Natural killer cell (primary cell): ENCODE results near the gene CEP250. TPM values are rescaled to one million over a fixed set of nuclear protein-coding genes. Genes with fewer than 3 reads are reported as not detected.
A peak's percentile ranks its signal among the peaks of the same experiment; 100 is the strongest.

Experiments
- ATAC-seq, 3 donors: fragments of 150-1000 bp in 2 of 3; fragments of 200-7000 bp in 1 of 3; cut with Tn5 transposase; 1 replicate in 1 of 3; 2 replicates in 2 of 3; pipeline ENCODE4 v1.10.0; 2021; ENCODE audit warnings: mild to moderate bottlenecking in 2 of 3, moderate library complexity in 2 of 3
- DNase-seq, 2 donors: peaks; one replicate each; pipeline versions ENCODE4 v3.0.0 to v3.0.0-alpha.2; 2013 to 2021; ENCODE audit warnings: mixed read lengths in 1 of 2
- H3K27ac ChIP-seq: one replicate; pipeline ENCODE4 v1.5.1; 2013; ENCODE audit warnings: mild to moderate bottlenecking, low read length
- H3K27me3 ChIP-seq: one replicate; pipeline ENCODE4 v1.6.1; 2013; ENCODE audit warnings: low read length; ENCODE audit not compliant: control insufficient read depth, insufficient read depth
- H3K36me3 ChIP-seq: one replicate; pipeline ENCODE4 v1.6.1; 2013; ENCODE audit warnings: low read length; ENCODE audit not compliant: control insufficient read depth, insufficient read depth
- H3K4me1 ChIP-seq: one replicate; pipeline ENCODE4 v1.6.1; 2013; ENCODE audit warnings: low read length; ENCODE audit not compliant: control insufficient read depth, insufficient read depth
- H3K4me3 ChIP-seq: one replicate; pipeline ENCODE4 v1.5.1; 2013; ENCODE audit warnings: low read length
- H3K9me3 ChIP-seq: one replicate; pipeline ENCODE4 v1.6.1; 2013; ENCODE audit warnings: low read length; ENCODE audit not compliant: control insufficient read depth, insufficient read depth
- H3K27ac Mint-ChIP-seq, 2 donors: one replicate each; pipeline ENCODE4 v1.8.0; 2022; ENCODE audit warnings: mild to moderate bottlenecking in 2 of 2, mixed read lengths in 2 of 2, moderate library complexity in 1 of 2
- H3K27me3 Mint-ChIP-seq, 2 donors: one replicate each; pipeline ENCODE4 v1.8.0; 2022; ENCODE audit warnings: low read depth in 2 of 2, mixed read lengths in 2 of 2
- H3K36me3 Mint-ChIP-seq: one replicate; pipeline ENCODE4 v1.8.0; 2022; ENCODE audit warnings: mixed read lengths
- H3K4me1 Mint-ChIP-seq, 2 donors: one replicate each; pipeline ENCODE4 v1.8.0; 2022; ENCODE audit warnings: mixed read lengths in 2 of 2
- H3K4me3 Mint-ChIP-seq: one replicate; pipeline ENCODE4 v1.8.0; 2022; ENCODE audit warnings: mild to moderate bottlenecking, moderate library complexity, mixed read lengths
- H3K9me3 Mint-ChIP-seq, 2 donors: one replicate each; pipeline ENCODE4 v1.8.0; 2022; ENCODE audit warnings: mixed read lengths in 2 of 2
- WGBS: methylation state at CpG from one replicate; pipeline ENCODE4 v1.1.7; 2013; ENCODE audit warnings: missing lambda C conversion rate; ENCODE audit not compliant: insufficient coverage; 5-methylcytosine and 5-hydroxymethylcytosine counted together
- intact Hi-C: fragments of 100-400 bp; cut with micrococcal nuclease; formaldehyde crosslinking; loops from one replicate; pipeline ENCODE4 v1.14.2; 2022
- total RNA-seq, 4 donors: library from RNA; stranded (reverse); fragments of 120-200 nt in 1 of 4; gene quantifications; one replicate each; pipeline versions ENCODE4 v1.2.3 to v1.2.4, GENCODE V29; 2013 to 2022
- TF ChIP-seq, protein P1 (sequence below): fragments of 200-600 bp; IDR thresholded peaks from one replicate; pipeline ENCODE4 v1.8.0; 2022; ENCODE audit warnings: antibody characterized with exemption

Gene CEP250
- total RNA-seq, 3 donors from 2014 or later (not counting 1 experiment from before 2014, with no cell fraction given), result 61.5 to 91.8 (median 80.8) TPM

DNA sequence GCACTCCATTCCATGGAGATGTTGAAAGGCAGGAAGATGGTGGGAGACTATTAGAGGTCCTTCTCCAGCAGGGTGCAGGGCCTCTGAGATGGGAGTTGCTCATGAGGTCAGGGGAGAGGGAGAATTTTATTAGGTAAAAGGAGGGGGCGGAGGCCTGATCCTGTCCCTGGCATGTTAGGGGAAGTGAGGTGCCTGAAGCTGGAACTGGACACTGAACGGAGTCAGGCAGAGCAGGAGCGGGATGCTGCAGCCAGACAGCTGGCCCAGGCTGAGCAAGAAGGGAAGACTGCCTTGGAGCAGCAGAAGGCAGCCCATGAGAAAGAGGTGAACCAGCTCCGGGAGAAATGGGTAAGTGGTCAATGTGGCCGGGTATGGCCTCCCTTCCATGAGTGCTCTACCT, 24.4 kb downstream of the CEP250 start:
- H3K36me3 ChIP-seq, result peaks cover 42% of the 10 kb centered on the region
- WGBS, result 97% methylated on average over 5 of the region's 5 CpGs
- Mint-ChIP-seq H3K27ac (peak overlapping the region; percentile 11 to 84), H3K36me3 (peaks cover 7% of the 10 kb centered on the region), H3K4me1 (peaks cover 13 to 31% of the 10 kb centered on the region in 2 donors), H3K4me3 (no peak overlapping the region), H3K9me3 (peaks cover 0 to 3% of the 10 kb centered on the region in 2 donors), H3K27me3 (no peaks in the 10 kb centered on the region)
- no peak overlapping the region for H3K4me3 ChIP-seq
- no peaks in the 10 kb centered on the region for H3K9me3 ChIP-seq
- DNase-seq (no peak), ATAC-seq (no peak)
- no peak overlapping the region for H3K27ac ChIP-seq
- H3K4me1 ChIP-seq, result peaks cover 5% of the 10 kb centered on the region
- intact Hi-C loops, result no loop called here
- H3K27me3 ChIP-seq, result no peaks in the 10 kb centered on the region
- TF ChIP-seq, protein P1, sequence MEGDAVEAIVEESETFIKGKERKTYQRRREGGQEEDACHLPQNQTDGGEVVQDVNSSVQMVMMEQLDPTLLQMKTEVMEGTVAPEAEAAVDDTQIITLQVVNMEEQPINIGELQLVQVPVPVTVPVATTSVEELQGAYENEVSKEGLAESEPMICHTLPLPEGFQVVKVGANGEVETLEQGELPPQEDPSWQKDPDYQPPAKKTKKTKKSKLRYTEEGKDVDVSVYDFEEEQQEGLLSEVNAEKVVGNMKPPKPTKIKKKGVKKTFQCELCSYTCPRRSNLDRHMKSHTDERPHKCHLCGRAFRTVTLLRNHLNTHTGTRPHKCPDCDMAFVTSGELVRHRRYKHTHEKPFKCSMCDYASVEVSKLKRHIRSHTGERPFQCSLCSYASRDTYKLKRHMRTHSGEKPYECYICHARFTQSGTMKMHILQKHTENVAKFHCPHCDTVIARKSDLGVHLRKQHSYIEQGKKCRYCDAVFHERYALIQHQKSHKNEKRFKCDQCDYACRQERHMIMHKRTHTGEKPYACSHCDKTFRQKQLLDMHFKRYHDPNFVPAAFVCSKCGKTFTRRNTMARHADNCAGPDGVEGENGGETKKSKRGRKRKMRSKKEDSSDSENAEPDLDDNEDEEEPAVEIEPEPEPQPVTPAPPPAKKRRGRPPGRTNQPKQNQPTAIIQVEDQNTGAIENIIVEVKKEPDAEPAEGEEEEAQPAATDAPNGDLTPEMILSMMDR, result no peak

DNA sequence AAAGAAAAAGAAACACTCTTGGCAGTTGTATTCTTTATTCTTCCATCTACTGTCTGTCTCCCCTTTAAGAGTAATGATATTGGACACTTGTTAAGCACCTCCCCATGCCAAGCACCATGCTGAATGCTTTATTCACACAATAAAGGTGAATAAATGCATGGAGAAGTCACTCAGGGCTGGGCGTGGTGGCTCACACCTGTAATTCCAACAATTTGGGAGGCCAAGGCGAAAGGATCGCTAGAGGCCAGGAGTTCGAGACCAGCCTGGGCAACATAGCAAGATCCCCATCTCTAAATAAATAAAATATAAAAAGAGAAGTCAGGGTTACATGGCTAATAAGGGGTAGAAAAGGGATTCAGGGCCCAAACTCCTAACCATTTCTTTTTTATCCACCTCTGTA, 32.1 kb downstream of the CEP250 start:
- Histone ChIP-seq H3K4me1 (peaks cover 50% of the 10 kb centered on the region), H3K27ac (no peak overlapping the region), H3K36me3 (no peaks in the 10 kb centered on the region), H3K27me3 (no peaks in the 10 kb centered on the region), H3K4me3 (no peak overlapping the region), H3K9me3 (no peaks in the 10 kb centered on the region)
- TF ChIP-seq, protein P1, result no peak
- Mint-ChIP-seq H3K9me3 (peaks cover 0 to 3% of the 10 kb centered on the region in 2 donors), H3K36me3 (no peaks in the 10 kb centered on the region), H3K27me3 (no peaks in the 10 kb centered on the region), H3K4me3 (peak overlapping the region; percentile 62), H3K27ac (peak overlapping the region; percentile 97 to 99), H3K4me1 (peaks cover 55 to 67% of the 10 kb centered on the region in 2 donors)
- intact Hi-C loops, result no loop called here
- no peak for DNase-seq
- no peak for ATAC-seq
- 100% methylated on average over 2 of the region's 4 CpGs for WGBS

DNA sequence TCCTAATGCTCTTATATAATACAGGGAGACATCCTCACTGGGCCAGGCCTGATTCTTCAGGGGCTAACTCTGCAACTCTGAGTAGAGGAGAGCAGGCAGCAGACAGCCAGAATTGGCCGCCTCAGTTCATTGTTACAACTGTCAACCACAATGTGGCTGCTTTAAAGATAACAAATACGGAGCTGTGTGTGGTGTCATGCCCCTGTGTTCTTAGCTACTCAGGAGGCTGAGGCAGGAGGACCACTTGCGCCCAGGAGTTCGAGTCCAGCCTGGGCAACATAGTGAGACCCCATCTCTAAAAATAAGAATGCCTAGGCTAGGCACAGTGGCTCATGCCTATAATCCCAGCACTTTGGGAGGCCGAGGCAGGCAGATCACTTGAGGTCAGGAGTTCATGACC, 34.3 kb downstream of the CEP250 start:
- no peaks in the 10 kb centered on the region for H3K9me3 ChIP-seq
- ATAC-seq, result peak; percentile 39 to 61 (median 59)
- 48% methylated on average over 5 of the region's 5 CpGs for WGBS
- peaks cover 61% of the 10 kb centered on the region for H3K4me1 ChIP-seq
- H3K4me1 Mint-ChIP-seq, result peaks cover 69 to 70% of the 10 kb centered on the region in 2 donors
- H3K27ac ChIP-seq, result peak overlapping the region; percentile 93
- H3K27me3 ChIP-seq, result no peaks in the 10 kb centered on the region
- no peaks in the 10 kb centered on the region for H3K9me3 Mint-ChIP-seq
- DNase-seq, result peak; percentile 26 to 32
- H3K36me3 Mint-ChIP-seq, result peaks cover 8% of the 10 kb centered on the region
- H3K27ac Mint-ChIP-seq, result peak overlapping the region; percentile 97 to 99
- no peaks in the 10 kb centered on the region for H3K27me3 Mint-ChIP-seq
- TF ChIP-seq, protein P1, result no peak
- H3K4me3 ChIP-seq, result peak overlapping the region; percentile 93
- H3K36me3 ChIP-seq, result peaks cover 20% of the 10 kb centered on the region
- peak overlapping the region; percentile 99 for H3K4me3 Mint-ChIP-seq
- intact Hi-C loops, result loop anchor here (2.0 kb wide), 1 partner anchor 127 kb away; no protein-coding TSS in a partner anchor

DNA sequence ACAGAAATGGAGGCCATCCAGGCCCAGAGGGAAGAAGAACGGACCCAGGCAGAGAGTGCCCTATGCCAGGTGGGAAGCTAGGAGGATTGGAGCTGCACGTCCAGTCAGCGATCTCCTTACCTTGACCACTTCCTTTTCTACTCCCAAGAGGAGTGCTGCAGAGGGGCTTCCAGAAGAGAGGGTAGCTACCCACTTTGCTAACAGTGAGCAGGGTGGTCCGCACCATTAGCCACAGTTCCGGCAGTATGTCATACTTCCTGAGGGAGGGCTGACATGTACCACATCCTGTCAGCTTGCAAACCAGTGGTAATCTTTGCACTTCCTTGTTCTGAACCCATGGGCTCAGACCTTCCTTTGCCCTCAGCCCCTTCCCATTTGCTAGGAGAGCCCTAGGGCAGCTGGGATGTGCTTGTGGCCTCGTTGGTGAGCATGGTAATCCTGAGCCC, 35.4 kb downstream of the CEP250 start:
- TF ChIP-seq, protein P1, result no peak
- peaks cover 55% of the 10 kb centered on the region for H3K4me1 ChIP-seq
- Mint-ChIP-seq H3K27ac (peak overlapping the region; percentile 97 to 99), H3K36me3 (peaks cover 15% of the 10 kb centered on the region), H3K4me3 (peak overlapping the region; percentile 99), H3K9me3 (no peaks in the 10 kb centered on the region), H3K4me1 (peaks cover 80% of the 10 kb centered on the region in 2 donors), H3K27me3 (no peaks in the 10 kb centered on the region)
- H3K4me3 ChIP-seq, result peak overlapping the region; percentile 93
- H3K27ac ChIP-seq, result peak overlapping the region; percentile 93
- intact Hi-C loops, result loop anchor here (2.0 kb wide), 1 partner anchor 126 kb away; no protein-coding TSS in a partner anchor
- peaks cover 29% of the 10 kb centered on the region for H3K36me3 ChIP-seq
- H3K27me3 ChIP-seq, result no peaks in the 10 kb centered on the region
- peak; percentile 91 to 96 (median 95) for ATAC-seq
- peak; percentile 65 to 84 for DNase-seq
- WGBS, result 2% methylated on average over 5 of the region's 6 CpGs
- no peaks in the 10 kb centered on the region for H3K9me3 ChIP-seq
